K562 (cell line): ENCODE measurements around the gene PRDM16. TPM values are rescaled to one million over a fixed set of nuclear protein-coding genes. Genes with fewer than 3 reads are reported as not detected.

Experiments used
- BHLHE40 ChIP-seq: IDR thresholded peaks from 2 replicates; pipeline ENCODE4 v1.6.1; 2011; ENCODE audit warnings: low read length, improper control_type of control experiment
- EWSR1 ChIP-seq: fragments of 450-650 bp; IDR thresholded peaks from 2 replicates; pipeline ENCODE4 v1.6.1; 2018; ENCODE audit warnings: borderline replicate concordance, mild to moderate bottlenecking, low read depth, moderate library complexity; ENCODE audit not compliant: partially characterized antibody
- GATA2 ChIP-seq: sonication (generic); formaldehyde crosslinking; IDR thresholded peaks from 2 replicates; pipeline ENCODE4 v1.4.0; 2020; ENCODE audit warnings: mild to moderate bottlenecking, missing genetic modification reagents
- GATAD2B ChIP-seq: fragments of 450-650 bp; IDR thresholded peaks from 2 replicates; pipeline ENCODE4 v1.6.1; 2017; ENCODE audit warnings: mild to moderate bottlenecking, borderline replicate concordance
- MEF2D ChIP-seq: conservative IDR thresholded peaks from 2 replicates; pipeline ENCODE4 v1.6.1; 2016; ENCODE audit warnings: low read depth, missing genetic modification characterization, missing compliant biosample characterization
- PTBP1 ChIP-seq: fragments of 200-400 bp; formaldehyde crosslinking; IDR thresholded peaks from 2 replicates; pipeline ENCODE4 v1.6.1; 2017; ENCODE audit warnings: low read depth, low read length
- polyA plus RNA-seq, 8 experiments: library from polyadenylated mRNA; depleted of rRNA in 4 of 8; stranded (reverse) in 5 of 8; unstranded in 3 of 8; fragments of >200 nt; fragmentation: Nextera tagmentation in 2 of 8; fragmentation: Illumina TruSeq in 1 of 8; extraction: Ambion mirVana in 2 of 8; extraction: Trizol in 1 of 8; gene quantifications; 2 replicates each; pipeline versions ENCODE4 v1.2.1 to v1.2.3, GENCODE V29; 2011 to 2014; ENCODE audit warnings: inconsistent platforms in 1 of 8, missing spikeins in 1 of 8
- total RNA-seq, 7 experiments: library from RNA; depleted of rRNA in 6 of 7; stranded (reverse); fragments of >200 nt in 6 of 7; fragmentation: Illumina TruSeq in 2 of 7; extraction: Trizol in 2 of 7; gene quantifications; 2 replicates each; pipeline versions ENCODE4 v1.2.1 to v1.2.3, GENCODE V29; 2011 to 2021; ENCODE audit warnings: low replicate concordance in 1 of 7
- TF ChIP-seq, protein P1 (sequence below): fragments of 450-650 bp; IDR thresholded peaks from 2 replicates; pipeline ENCODE4 v1.6.1; 2016; ENCODE audit warnings: antibody characterized with exemption
- TF ChIP-seq, protein P2 (sequence below): sonication (generic); formaldehyde crosslinking; IDR thresholded peaks from 2 replicates; pipeline ENCODE4 v1.8.0; 2022; ENCODE audit warnings: mild to moderate bottlenecking, low read depth, missing genetic modification reagents

The PRDM16 gene
- total and polyA plus RNA-seq, 9 of the 15 experiments (the other 6 are each of a cell fraction or from before 2014, with no cell fraction given) = 0.10 to 0.27 TPM; not detected in 7

DNA sequence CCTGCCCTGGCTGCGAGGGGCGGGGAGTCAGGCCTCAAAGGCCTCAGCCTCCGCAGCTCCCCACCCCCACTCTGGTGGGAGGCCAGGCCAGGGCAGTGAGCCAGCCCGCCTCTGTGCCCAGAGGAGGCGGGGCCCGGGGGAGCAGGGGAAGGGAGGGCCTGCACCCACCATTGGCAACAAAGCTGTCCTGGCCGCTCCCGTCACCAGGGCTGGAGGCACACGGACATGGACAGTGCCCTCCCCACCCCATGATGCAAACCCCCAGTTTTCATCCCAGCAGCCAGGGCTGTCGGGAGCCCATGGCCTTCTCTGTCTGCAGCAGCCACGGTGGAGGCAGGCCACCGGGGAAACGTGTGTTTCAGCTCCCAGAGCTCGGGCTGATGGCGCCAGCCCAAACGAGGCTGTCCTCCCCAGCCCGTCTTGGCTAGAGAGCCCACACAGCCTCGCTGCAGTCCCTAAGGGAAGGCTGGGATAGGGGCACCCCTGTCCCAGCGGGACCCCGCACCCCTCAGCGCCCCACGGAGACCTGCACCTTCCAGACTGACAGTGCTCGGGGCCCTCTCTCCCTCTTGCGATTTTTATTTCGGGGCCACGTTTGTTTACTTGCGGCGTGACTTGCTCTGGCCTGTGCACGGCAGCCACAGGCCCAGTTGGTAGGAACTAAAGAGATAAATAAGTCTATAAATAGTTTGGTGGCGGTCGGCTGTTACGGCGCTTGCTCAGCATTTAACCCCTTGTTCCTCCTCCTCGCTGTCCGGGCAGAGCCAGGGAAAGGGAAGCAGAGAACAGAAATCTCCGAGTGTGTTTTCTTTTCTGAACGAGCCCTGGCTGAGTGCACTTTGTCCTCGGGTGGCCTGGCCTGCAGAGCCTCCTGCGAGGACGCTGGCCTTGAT, 101.8 kb downstream of the PRDM16 start (continued):
- TF ChIP-seq, protein P1, sequence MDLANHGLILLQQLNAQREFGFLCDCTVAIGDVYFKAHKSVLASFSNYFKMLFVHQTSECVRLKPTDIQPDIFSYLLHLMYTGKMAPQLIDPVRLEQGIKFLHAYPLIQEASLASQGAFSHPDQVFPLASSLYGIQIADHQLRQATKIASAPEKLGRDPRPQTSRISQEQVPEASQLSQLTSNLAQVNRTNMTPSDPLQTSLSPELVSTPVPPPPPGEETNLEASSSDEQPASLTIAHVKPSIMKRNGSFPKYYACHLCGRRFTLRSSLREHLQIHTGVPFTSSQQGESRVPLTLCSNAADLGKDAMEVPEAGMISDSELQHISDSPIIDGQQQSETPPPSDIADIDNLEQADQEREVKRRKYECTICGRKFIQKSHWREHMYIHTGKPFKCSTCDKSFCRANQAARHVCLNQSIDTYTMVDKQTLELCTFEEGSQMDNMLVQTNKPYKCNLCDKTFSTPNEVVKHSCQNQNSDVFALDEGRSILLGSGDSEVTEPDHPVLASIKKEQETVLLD = no peak
- TF ChIP-seq BHLHE40 (peak; percentile 36; the same call in 1 of the 2 replicates), MEF2D (tag) (peak; percentile 91), EWSR1 (no peak), PTBP1 (no peak), GATA2 (CRISPR knock-in tag) (no peak), GATAD2B (no peak)
- TF ChIP-seq, protein P2, sequence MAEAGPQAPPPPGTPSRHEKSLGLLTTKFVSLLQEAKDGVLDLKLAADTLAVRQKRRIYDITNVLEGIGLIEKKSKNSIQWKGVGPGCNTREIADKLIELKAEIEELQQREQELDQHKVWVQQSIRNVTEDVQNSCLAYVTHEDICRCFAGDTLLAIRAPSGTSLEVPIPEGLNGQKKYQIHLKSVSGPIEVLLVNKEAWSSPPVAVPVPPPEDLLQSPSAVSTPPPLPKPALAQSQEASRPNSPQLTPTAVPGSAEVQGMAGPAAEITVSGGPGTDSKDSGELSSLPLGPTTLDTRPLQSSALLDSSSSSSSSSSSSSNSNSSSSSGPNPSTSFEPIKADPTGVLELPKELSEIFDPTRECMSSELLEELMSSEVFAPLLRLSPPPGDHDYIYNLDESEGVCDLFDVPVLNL (CRISPR knock-in tag) = no peak
